Daoy (cell line): ENCODE data around the gene CAPN6. TPM values are rescaled to one million over a fixed set of nuclear protein-coding genes. Genes with fewer than 3 reads are reported as not detected.

Experiments
- DNase-seq: peaks from one replicate; pipeline ENCODE4 v3.0.0-alpha.2; 2015; ENCODE audit warnings: low read depth
- total RNA-seq: library from RNA; depleted of rRNA; stranded (reverse); fragments of >200 nt; shearing (Covaris generic); gene quantifications from 2 replicates; pipeline ENCODE4 v1.2.3, GENCODE V29; 2014; rRNA removed

CAPN6 gene
- total RNA-seq, 1 experiment from 2014 or later = not detected

- DNase-seq = no peak
Measured at GRCh38 chrX:111199505-111199904, 70.8 kb downstream of the CAPN6 start.

Other genes starting within 250 kb of the CAPN6 start
- gene PAK3, start 174.3 kb downstream of the CAPN6 start, total RNA-seq = 1.1 and 1.5 TPM in 2 replicates
- not detected in 2 replicates for gene DCX, start 141.7 kb upstream of the CAPN6 start, total RNA-seq
- gene SERTM2, start 241.2 kb upstream of the CAPN6 start, total RNA-seq = not detected in 2 replicates